ENCODE data around the gene MYO19. TPM values are rescaled to one million over a fixed set of nuclear protein-coding genes. Genes with fewer than 3 reads are reported as not detected.

The MYO19 gene
- total and polyA plus RNA-seq, 4 donors, result 8.7 to 47.2 (median 20.8) TPM

DNA sequence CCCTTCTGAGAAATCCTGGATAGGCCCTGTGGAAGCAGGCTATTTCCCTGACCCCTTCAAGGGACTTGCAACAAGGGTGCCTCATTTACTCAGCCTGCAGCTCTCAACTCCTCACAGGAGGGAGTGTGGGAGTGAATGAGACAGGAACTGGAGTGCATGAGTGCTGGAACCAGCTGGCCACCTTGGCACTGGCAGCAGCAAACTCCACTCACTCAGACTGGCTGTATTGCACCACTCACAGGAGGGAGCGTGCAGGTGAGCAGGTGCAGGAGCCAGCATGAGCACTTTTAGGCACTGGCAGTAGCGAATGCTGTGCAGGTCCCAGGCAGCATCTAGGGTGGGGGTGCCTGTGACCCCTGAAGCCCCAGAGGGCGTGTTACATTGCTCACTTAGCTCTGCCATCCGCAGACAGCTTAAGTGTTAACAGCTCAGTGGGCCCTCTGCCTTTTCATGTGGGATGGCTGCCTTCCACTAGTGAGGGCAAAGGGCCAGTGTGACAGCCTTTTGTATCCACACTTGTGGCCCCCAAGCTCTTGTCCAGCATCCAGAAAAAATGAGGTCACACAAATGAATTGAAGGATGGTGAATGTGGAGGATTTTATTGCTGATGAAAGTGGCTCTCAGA lies 59.2 kb downstream of the MYO19 start:
- no peak overlapping the region for H3K27ac ChIP-seq (ENCODE audit: low read depth in 1 of 2, low read length in 2 of 2)
- WGBS, result 68% methylated on average over 4 of the region's 4 CpGs
- H3K4me1 ChIP-seq (ENCODE audit: control insufficient read depth in 4 of 4, insufficient read depth in 4 of 4, low read length in 3 of 4), result no peaks in the 10 kb centered on the region
- H3K27me3 ChIP-seq (ENCODE audit: control insufficient read depth in 4 of 4, insufficient read depth in 4 of 4, low read length in 3 of 4), result no peaks in the 10 kb centered on the region
- no peak overlapping the region for H3K4me3 ChIP-seq (ENCODE audit: low read depth in 1 of 3, low read length in 3 of 3)
- no peaks in the 10 kb centered on the region for H3K9me3 ChIP-seq (ENCODE audit: control insufficient read depth in 4 of 4, low read length in 3 of 4)
- no peak overlapping the region for H3K9ac ChIP-seq (ENCODE audit: low read depth in 1 of 2, low read length in 2 of 2)
- TF ChIP-seq NR2F2 (IDR thresholded peaks at IDR 0.05) (no peak), TAF1 (conservative IDR thresholded peaks at IDR 0.05) (no peak), FOXA2 (IDR thresholded peaks at IDR 0.05) (no peak), EGR1 (IDR thresholded peaks at IDR 0.05; ENCODE audit: low read depth in 2 of 2) (no peak), HNF4A (conservative IDR thresholded peaks at IDR 0.05) (no peak), REST (IDR thresholded peaks at IDR 0.05) (no peak), GABPA (IDR thresholded peaks at IDR 0.05 in 1 of 2, conservative IDR thresholded peaks at IDR 0.05 in 1 of 2) (no peak), YY1 (IDR thresholded peaks at IDR 0.05) (no peak), CTCF (IDR thresholded peaks at IDR 0.05; ENCODE audit: low read depth, low read length, missing input control) (no peak), FOXA1 (IDR thresholded peaks at IDR 0.05) (no peak)
- TF ChIP-seq, protein P1, sequence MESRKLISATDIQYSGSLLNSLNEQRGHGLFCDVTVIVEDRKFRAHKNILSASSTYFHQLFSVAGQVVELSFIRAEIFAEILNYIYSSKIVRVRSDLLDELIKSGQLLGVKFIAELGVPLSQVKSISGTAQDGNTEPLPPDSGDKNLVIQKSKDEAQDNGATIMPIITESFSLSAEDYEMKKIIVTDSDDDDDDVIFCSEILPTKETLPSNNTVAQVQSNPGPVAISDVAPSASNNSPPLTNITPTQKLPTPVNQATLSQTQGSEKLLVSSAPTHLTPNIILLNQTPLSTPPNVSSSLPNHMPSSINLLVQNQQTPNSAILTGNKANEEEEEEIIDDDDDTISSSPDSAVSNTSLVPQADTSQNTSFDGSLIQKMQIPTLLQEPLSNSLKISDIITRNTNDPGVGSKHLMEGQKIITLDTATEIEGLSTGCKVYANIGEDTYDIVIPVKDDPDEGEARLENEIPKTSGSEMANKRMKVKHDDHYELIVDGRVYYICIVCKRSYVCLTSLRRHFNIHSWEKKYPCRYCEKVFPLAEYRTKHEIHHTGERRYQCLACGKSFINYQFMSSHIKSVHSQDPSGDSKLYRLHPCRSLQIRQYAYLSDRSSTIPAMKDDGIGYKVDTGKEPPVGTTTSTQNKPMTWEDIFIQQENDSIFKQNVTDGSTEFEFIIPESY (IDR thresholded peaks at IDR 0.05), result no peak
- no peak for DNase-seq (ENCODE audit: low spot score)
- H3K36me3 ChIP-seq (ENCODE audit: control insufficient read depth in 4 of 4, insufficient read depth in 3 of 4, low read depth in 1 of 4, low read length in 3 of 4), result no peaks in the 10 kb centered on the region

- 63% methylated on average over 7 of the region's 7 CpGs for WGBS
- Histone ChIP-seq H3K36me3 (ENCODE audit: control insufficient read depth in 4 of 4, insufficient read depth in 3 of 4, low read depth in 1 of 4, low read length in 3 of 4) (no peaks in the 10 kb centered on the region), H3K27ac (ENCODE audit: low read depth in 1 of 2, low read length in 2 of 2) (no peak overlapping the region), H3K4me3 (ENCODE audit: low read depth in 1 of 3, low read length in 3 of 3) (no peak overlapping the region), H3K9ac (ENCODE audit: low read depth in 1 of 2, low read length in 2 of 2) (no peak overlapping the region), H3K9me3 (ENCODE audit: control insufficient read depth in 4 of 4, low read length in 3 of 4) (no peaks in the 10 kb centered on the region), H3K27me3 (ENCODE audit: control insufficient read depth in 4 of 4, insufficient read depth in 4 of 4, low read length in 3 of 4) (no peaks in the 10 kb centered on the region), H3K4me1 (ENCODE audit: control insufficient read depth in 4 of 4, insufficient read depth in 4 of 4, low read length in 3 of 4) (no peaks in the 10 kb centered on the region)
- DNase-seq (ENCODE audit: low spot score), result no peak
- TF ChIP-seq REST (IDR thresholded peaks at IDR 0.05), result no peak
- TF ChIP-seq FOXA2 (IDR thresholded peaks at IDR 0.05), result no peak
- TF ChIP-seq TAF1 (conservative IDR thresholded peaks at IDR 0.05), result no peak
- no peak for TF ChIP-seq EGR1 (IDR thresholded peaks at IDR 0.05; ENCODE audit: low read depth in 2 of 2)
- TF ChIP-seq, protein P2, sequence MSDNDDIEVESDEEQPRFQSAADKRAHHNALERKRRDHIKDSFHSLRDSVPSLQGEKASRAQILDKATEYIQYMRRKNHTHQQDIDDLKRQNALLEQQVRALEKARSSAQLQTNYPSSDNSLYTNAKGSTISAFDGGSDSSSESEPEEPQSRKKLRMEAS (IDR thresholded peaks at IDR 0.05), result no peak
- TF ChIP-seq SP1 (IDR thresholded peaks at IDR 0.05), result no peak
- no peak for TF ChIP-seq YY1 (IDR thresholded peaks at IDR 0.05)
- TF ChIP-seq RAD21 (IDR thresholded peaks at IDR 0.05), result no peak
- TF ChIP-seq FOXA1 (IDR thresholded peaks at IDR 0.05), result no peak
- TF ChIP-seq NR2F2 (IDR thresholded peaks at IDR 0.05), result no peak
- no peak for TF ChIP-seq GABPA (IDR thresholded peaks at IDR 0.05 in 1 of 2, conservative IDR thresholded peaks at IDR 0.05 in 1 of 2)
- no peak for TF ChIP-seq JUND (IDR thresholded peaks at IDR 0.05)
- no peak for TF ChIP-seq RXRA (IDR thresholded peaks at IDR 0.05)
- TF ChIP-seq, protein P1 (IDR thresholded peaks at IDR 0.05), result no peak
- TF ChIP-seq ATF3 (IDR thresholded peaks at IDR 0.05), result no peak
- TF ChIP-seq HNF4A (conservative IDR thresholded peaks at IDR 0.05), result no peak
These were observed 60.1 kb downstream of the MYO19 start for GRCh38 chr17:36474571-36474970.
